K562 (cell line): ENCODE measurements around the gene CAMP. TPM values are rescaled to one million over a fixed set of nuclear protein-coding genes. Genes with fewer than 3 reads are reported as not detected.

Experiments used
- ATAC-seq: fragments of 200-7000 bp; cut with Tn5 transposase; 3 replicates; pipeline ENCODE4 v1.9.1; 2020; ENCODE audit warnings: moderate library complexity
- BruUV-seq: library from RNA; stranded (reverse); fragments of 400-500 nt; replicated peaks from 2 replicates; lab custom pipeline; 2021; lab: Mats Ljungman, UMichigan
- CTCF ChIA-PET: fragments of 300-600 bp; formaldehyde crosslinking; extraction: SDS; loops from one replicate; lab custom pipeline; 2021; ENCODE audit warnings: low intra/inter-chr PET ratio; lab: Yijun Ruan, JAX
- POLR2A ChIA-PET: fragments of 300-600, 350-650 bp; sonication (Branson Sonifier 250); formaldehyde crosslinking; extraction: SDS; loops from one replicate; lab custom pipeline; 2021; ENCODE audit warnings: antibody characterized with exemption, inconsistent platforms; lab: Yijun Ruan, JAX
- DNase-seq, 4 experiments: peaks; one replicate each; pipeline versions ENCODE4 v3.0.0 to v3.0.0-alpha.2; 2011 to 2018; ENCODE audit warnings: low spot score in 3 of 4, mixed read lengths in 3 of 4; ENCODE audit errors: extremely low read depth in 1 of 4
- FAIRE-seq: peaks from 2 replicates; lab custom pipeline; 2011; peaks lifted over from hg19 to GRCh38; lab: Jason Lieb, UNC
- H2AFZ ChIP-seq: 2 replicates; pipeline ENCODE4 v1.6.0; 2011; ENCODE audit warnings: low read depth, low read length, control low read depth, inconsistent platforms
- H3K27ac ChIP-seq: fragments of 200-600 bp; 3 replicates; pipeline ENCODE4 v1.8.0; 2011; ENCODE audit warnings: low read depth, mild to moderate bottlenecking, control low read depth, inconsistent platforms, low read length, moderate library complexity, mixed read lengths; ENCODE audit errors: extremely low read depth
- H3K27me3 ChIP-seq, 2 experiments: fragments of 300-600 bp in 1 of 2; 2 replicates in 1 of 2; 3 replicates in 1 of 2; pipeline versions ENCODE4 v1.6.0 to v1.8.0; 2011; ENCODE audit warnings: inconsistent platforms in 2 of 2, low read length in 2 of 2, mild to moderate bottlenecking in 1 of 2, mixed read lengths in 1 of 2, moderate library complexity in 1 of 2; ENCODE audit not compliant: control insufficient read depth in 2 of 2, insufficient read depth in 2 of 2
- H3K36me3 ChIP-seq: fragments of 300-600 bp; 3 replicates; pipeline ENCODE4 v1.8.0; 2011; ENCODE audit warnings: mild to moderate bottlenecking, low read length, inconsistent platforms; ENCODE audit not compliant: control insufficient read depth, insufficient read depth
- H3K4me1 ChIP-seq, 2 experiments: fragments of 200-600 bp in 1 of 2; replicated peaks in 1 of 2; 2 replicates in 1 of 2; 3 replicates in 1 of 2; pipeline versions ENCODE4 v1.5.1 to v1.8.0; 2011; ENCODE audit warnings: inconsistent platforms in 2 of 2, low read length in 2 of 2, mild to moderate bottlenecking in 1 of 2, mixed read lengths in 1 of 2, moderate library complexity in 1 of 2; ENCODE audit not compliant: control insufficient read depth in 2 of 2, insufficient read depth in 2 of 2
- H3K4me2 ChIP-seq: 2 replicates; pipeline ENCODE4 v1.6.1; 2011; ENCODE audit warnings: low read length, control low read depth, inconsistent platforms, mixed read lengths; ENCODE audit not compliant: insufficient read depth
- H3K4me3 ChIP-seq: fragments of 200-600 bp; sonication (generic), shearing (Covaris generic); 2 replicates; pipeline ENCODE4 v1.5.1; 2016; ENCODE audit warnings: control low read depth, inconsistent platforms
- H3K79me2 ChIP-seq: fragments of 200-600 bp; 3 replicates; pipeline ENCODE4 v1.8.0; 2011; ENCODE audit warnings: low read length, inconsistent platforms; ENCODE audit not compliant: control insufficient read depth, insufficient read depth
- H3K9ac ChIP-seq, 2 experiments: 2 replicates each; pipeline versions ENCODE4 v1.6.0 to v1.6.1; 2011; ENCODE audit warnings: low read depth in 2 of 2, low read length in 2 of 2, control low read depth in 1 of 2, inconsistent platforms in 1 of 2, mild to moderate bottlenecking in 1 of 2, mixed read lengths in 1 of 2; ENCODE audit not compliant: insufficient read depth in 1 of 2
- H3K9me1 ChIP-seq: one replicate; pipeline ENCODE4 v1.6.0; 2011; ENCODE audit warnings: inconsistent platforms, mild to moderate bottlenecking, low read length, moderate library complexity; ENCODE audit not compliant: control insufficient read depth, insufficient read depth
- H3K9me3 ChIP-seq: replicated peaks from 2 replicates; pipeline ENCODE4 v1.5.1; 2011; ENCODE audit warnings: low read depth, low read length, inconsistent platforms; ENCODE audit not compliant: control insufficient read depth, insufficient read depth
- H4K20me1 ChIP-seq: replicated peaks from 2 replicates; pipeline ENCODE4 v1.6.1; 2011; ENCODE audit warnings: low read length, inconsistent platforms, mixed read lengths; ENCODE audit not compliant: control insufficient read depth, insufficient read depth
- MYBL2 ChIP-seq, 2 experiments: fragments of 450-650 bp in 1 of 2; sonication (generic) in 1 of 2; formaldehyde crosslinking in 1 of 2; IDR thresholded peaks; 2 replicates each; pipeline versions ENCODE4 v1.6.1 to v1.8.1; 2017 to 2022; ENCODE audit warnings: borderline replicate concordance in 1 of 2, inconsistent platforms in 1 of 2, low read depth in 1 of 2, mild to moderate bottlenecking in 1 of 2, missing genetic modification reagents in 1 of 2, moderate library complexity in 1 of 2
- TRIM28 ChIP-seq: fragments of 450-650 bp; IDR thresholded peaks from 2 replicates; pipeline ENCODE4 v1.6.1; 2017
- U2AF2 ChIP-seq: fragments of 200-400 bp; formaldehyde crosslinking; optimal IDR thresholded peaks from 2 replicates; pipeline ENCODE3; 2017; ENCODE audit warnings: low read depth, mild to moderate bottlenecking, low read length
- ZNF197 ChIP-seq: fragments of 200-800 bp; sonication (Bioruptor generic); IDR thresholded peaks from 2 replicates; pipeline ENCODE4 v1.6.1; 2016; ENCODE audit warnings: low read depth, missing genetic modification characterization, missing compliant biosample characterization
- ZNF639 ChIP-seq, 2 experiments: fragments of 200-800 bp in 1 of 2; sonication (Bioruptor generic) in 1 of 2; sonication (generic) in 1 of 2; formaldehyde crosslinking in 1 of 2; IDR thresholded peaks in 1 of 2; conservative IDR thresholded peaks in 1 of 2; 2 replicates each; pipeline versions ENCODE4 v1.5.0 to v1.6.1; 2016 to 2020; ENCODE audit warnings: missing compliant biosample characterization in 1 of 2, missing genetic modification characterization in 1 of 2, missing genetic modification reagents in 1 of 2
- WGBS: fragments of 100-300 bp; shearing (Covaris generic); methylation state at CpG from one replicate; pipeline ENCODE4 v1.1.6; 2016; ENCODE audit warnings: low coverage, mixed read lengths; ENCODE audit not compliant: insufficient coverage; ENCODE audit errors: missing lambda C conversion rate; 5-methylcytosine and 5-hydroxymethylcytosine counted together
- in situ Hi-C: fragments of 300-500 bp; cut with MboI; formaldehyde crosslinking; loops from 4 replicates; pipeline ENCODE4 v1.15.0; 2018; ENCODE audit warnings: inconsistent platforms, mixed read lengths
- intact Hi-C: fragments of 100-400 bp; cut with micrococcal nuclease; formaldehyde crosslinking; loops from 2 replicates; pipeline ENCODE4 v1.14.2; 2022
- polyA plus RNA-seq, 8 experiments: library from polyadenylated mRNA; depleted of rRNA in 4 of 8; stranded (reverse) in 5 of 8; unstranded in 3 of 8; fragments of >200 nt; fragmentation: Nextera tagmentation in 2 of 8; fragmentation: Illumina TruSeq in 1 of 8; extraction: Ambion mirVana in 2 of 8; extraction: Trizol in 1 of 8; gene quantifications; 2 replicates each; pipeline versions ENCODE4 v1.2.1 to v1.2.3, GENCODE V29; 2011 to 2014; ENCODE audit warnings: inconsistent platforms in 1 of 8, missing spikeins in 1 of 8
- total RNA-seq, 7 experiments: library from RNA; depleted of rRNA in 6 of 7; stranded (reverse); fragments of >200 nt in 6 of 7; fragmentation: Illumina TruSeq in 2 of 7; extraction: Trizol in 2 of 7; gene quantifications; 2 replicates each; pipeline versions ENCODE4 v1.2.1 to v1.2.3, GENCODE V29; 2011 to 2021; ENCODE audit warnings: low replicate concordance in 1 of 7

CAMP gene
- total and polyA plus RNA-seq, 9 of the 15 experiments (the other 6 are each of a cell fraction or from before 2014, with no cell fraction given), result 0.22 TPM; not detected in 8

DNA sequence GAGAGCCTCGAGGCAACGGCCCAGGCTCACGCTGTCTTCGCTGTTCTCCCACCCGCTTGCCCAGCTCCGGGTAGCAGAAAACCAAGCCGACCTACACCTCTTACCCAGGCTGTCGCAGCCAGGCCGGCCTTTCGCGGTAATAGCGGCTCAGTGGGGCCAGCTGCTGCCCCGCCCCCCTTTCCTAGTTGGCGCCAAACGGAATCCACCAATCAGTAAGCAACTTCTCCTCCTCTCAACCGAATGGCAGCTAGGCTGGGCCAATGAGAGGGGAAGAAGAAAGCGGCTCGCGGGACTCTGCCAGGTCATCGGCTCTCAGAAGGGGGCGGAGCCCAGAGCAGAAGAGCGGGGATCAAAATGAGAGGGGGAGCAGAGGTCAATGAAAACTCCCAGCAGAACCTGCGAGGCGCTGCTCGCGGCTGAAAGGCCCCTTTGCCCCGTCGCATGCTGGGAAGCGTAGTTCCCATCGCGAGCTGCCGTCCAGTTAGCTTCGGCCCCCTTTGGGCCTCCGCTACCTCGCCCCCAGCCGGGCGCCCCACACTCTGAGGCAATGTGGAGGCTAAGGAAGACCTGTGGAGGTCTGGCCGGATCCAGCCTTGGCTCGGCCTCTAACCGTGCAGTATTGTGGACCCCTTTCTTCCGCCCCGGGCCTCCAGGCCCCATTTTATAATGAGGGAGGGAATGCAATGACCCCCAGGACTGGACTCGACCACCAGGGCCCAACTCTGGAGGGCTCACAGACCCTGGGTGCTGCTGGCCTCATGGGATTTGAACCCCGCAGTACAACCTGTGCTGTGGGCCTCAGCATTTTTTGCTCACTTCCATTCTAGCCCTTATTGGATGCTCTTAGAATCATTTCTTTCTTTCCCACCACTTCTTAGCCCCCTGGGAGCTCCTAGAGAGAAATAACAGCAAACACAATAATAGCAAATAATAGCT, 34.8 kb upstream of the CAMP start, which contains the start of gene CDC25A (continued):
- TF ChIP-seq ZNF639 (CRISPR knock-in tag; conservative IDR thresholded peaks at IDR 0.05 in 1 of 2, IDR thresholded peaks at IDR 0.05 in 1 of 2) (no peak), ZNF197 (no peak)

DNA sequence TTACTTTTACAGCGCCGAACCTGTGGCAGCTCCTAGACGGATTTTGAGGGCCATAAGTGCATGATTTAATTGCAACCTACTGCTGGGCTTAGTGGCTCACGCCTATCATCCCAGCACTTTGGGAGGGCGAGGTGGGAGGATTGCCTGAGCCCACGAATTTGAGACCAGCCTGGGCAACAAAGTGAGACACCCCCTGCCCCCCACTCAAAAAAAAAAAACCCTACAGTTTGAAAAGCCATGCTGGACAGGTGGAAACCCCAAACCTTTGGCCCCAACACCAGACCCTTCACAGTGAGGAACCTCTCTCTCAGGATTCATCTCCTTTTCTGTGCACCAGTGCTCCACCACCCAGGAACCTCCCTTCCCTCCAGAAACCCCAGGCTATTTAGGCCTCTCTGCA, 34.0 kb upstream of the CAMP start:
- no peak for DNase-seq
- Histone ChIP-seq H3K4me1 (peaks cover 0 to 15% of the 10 kb centered on the region in 2 experiments; a peak in 4 of 5 replicates), H3K36me3 (peaks cover 29% of the 10 kb centered on the region), H3K79me2 (peaks cover 39% of the 10 kb centered on the region), H4K20me1 (no peaks in the 10 kb centered on the region), H3K4me2 (peak overlapping the region; percentile 64; the same call in 1 of the 2 replicates), H3K9ac (no peak overlapping the region), H3K9me3 (no peaks in the 10 kb centered on the region), H3K4me3 (no peak overlapping the region), H3K27me3 (no peaks in the 10 kb centered on the region), H2AFZ (peak overlapping the region; percentile 93), H3K9me1 (no peaks in the 10 kb centered on the region), H3K27ac (no peak overlapping the region)
- 61% methylated on average over 5 of the region's 6 CpGs for WGBS
- FAIRE-seq, result no peak
- intact Hi-C loops, result loop anchor here (2.0 kb wide), 1 partner anchor 51 kb away; the partner anchor contains the start of gene ZNF589
- CTCF ChIA-PET, result no interaction called here
- in situ Hi-C loops, result no loop called here
- ATAC-seq, result no peak
- TF ChIP-seq MYBL2 (IDR thresholded peaks at IDR 0.05; ENCODE audit: low read depth), result no peak
- TF ChIP-seq MYBL2 (CRISPR knock-in tag; IDR thresholded peaks at IDR 0.05; ENCODE audit: borderline replicate concordance), result no peak
- no peak for TF ChIP-seq TRIM28
- TF ChIP-seq U2AF2, result no peak
- POLR2A ChIA-PET, result no interaction called here
- no TSS peak for BruUV-seq
